Fibroblast of gingiva (primary cell): ENCODE results near the gene MPZL1.

Experiments
- DNase-seq: peaks from one replicate; pipeline ENCODE4 v3.0.0-alpha.2; 2011; ENCODE audit warnings: low read depth

MPZL1 gene

GRCh38 chr1:167695756-167696561, 25.8 kb upstream of the MPZL1 start:
- no peak for DNase-seq

- DNase-seq = no peak
These were observed 24.1 kb upstream of the MPZL1 start for GRCh38 chr1:167697667-167698141.

- no peak for DNase-seq
These were observed 23.5 kb upstream of the MPZL1 start for GRCh38 chr1:167698313-167698712.

GRCh38 chr1:167701510-167701909, 20.3 kb upstream of the MPZL1 start:
- no peak for DNase-seq

- DNase-seq = no peak
These were observed 18.2 kb upstream of the MPZL1 start for GRCh38 chr1:167703557-167703956.

- no peak for DNase-seq
These were observed 17.1 kb upstream of the MPZL1 start for GRCh38 chr1:167704715-167705114.

DNA sequence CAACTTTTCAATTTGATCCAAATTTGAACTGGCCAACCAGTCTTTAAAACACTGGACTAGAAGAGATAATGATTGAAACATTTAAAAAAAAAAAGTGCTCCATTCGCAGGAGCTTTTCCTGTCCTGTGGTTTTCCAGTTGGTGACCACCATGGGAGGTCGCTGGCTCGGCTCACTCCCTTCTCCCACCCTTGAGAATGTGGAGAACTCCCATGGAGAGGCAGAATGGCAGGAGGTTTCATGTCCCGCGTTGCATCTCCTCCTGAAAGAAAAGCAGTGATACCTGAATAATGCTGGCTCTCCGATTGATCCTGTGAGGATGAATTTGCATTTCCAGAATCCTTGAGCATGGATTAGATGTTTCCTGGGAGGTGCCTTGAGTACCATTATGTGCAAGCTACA, 16.5 kb upstream of the MPZL1 start:
- no peak for DNase-seq

- no peak for DNase-seq
These were observed 15.4 kb upstream of the MPZL1 start for GRCh38 chr1:167706363-167706762.

GRCh38 chr1:167706931-167707877, 14.6 kb upstream of the MPZL1 start:
- DNase-seq = no peak

GRCh38 chr1:167707942-167708341, 13.8 kb upstream of the MPZL1 start:
- no peak for DNase-seq

DNA sequence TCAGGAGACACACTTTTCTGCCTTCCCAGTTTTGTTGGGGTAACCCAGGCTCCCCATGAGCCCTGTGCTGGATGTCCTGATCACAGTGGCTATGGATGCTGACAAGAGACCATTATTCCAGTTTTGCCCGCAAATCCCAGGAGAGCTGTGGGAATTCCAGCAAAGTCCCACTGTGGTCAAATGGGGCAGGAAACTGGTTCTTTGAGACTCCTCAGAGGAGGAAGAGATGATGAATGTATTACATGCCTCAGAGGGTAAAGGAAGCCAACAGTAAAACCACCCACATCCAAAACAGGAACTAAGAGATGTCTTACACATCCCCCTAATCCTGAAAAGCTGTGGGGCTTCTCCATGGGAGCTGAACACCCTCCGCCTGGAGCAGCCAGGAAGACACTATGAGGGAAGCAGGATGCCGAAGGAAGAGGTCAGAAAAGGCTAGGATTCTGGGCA, 12.8 kb upstream of the MPZL1 start:
- DNase-seq = no peak

GRCh38 chr1:167710836-167711235, 10.9 kb upstream of the MPZL1 start:
- no peak for DNase-seq

DNA sequence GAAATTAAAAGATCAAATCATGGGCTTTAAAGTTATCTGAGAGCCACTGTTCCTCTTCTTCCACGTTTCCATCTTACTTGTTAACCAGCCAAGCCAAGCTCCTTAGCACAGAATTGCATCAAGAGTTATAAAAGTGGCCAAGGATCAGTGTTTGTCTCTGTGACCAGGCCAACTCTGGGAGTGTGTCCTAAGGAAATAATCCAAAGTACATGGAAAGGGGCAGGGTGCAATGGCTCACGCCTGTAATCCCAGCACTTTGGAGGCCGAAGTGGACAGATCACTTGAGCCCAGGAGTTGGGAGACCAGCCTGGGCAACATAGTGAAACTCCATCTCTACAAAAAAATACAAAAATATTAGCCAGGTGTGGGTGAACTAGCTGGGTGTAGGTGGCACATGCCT, 10.0 kb upstream of the MPZL1 start:
- DNase-seq = no peak

DNA sequence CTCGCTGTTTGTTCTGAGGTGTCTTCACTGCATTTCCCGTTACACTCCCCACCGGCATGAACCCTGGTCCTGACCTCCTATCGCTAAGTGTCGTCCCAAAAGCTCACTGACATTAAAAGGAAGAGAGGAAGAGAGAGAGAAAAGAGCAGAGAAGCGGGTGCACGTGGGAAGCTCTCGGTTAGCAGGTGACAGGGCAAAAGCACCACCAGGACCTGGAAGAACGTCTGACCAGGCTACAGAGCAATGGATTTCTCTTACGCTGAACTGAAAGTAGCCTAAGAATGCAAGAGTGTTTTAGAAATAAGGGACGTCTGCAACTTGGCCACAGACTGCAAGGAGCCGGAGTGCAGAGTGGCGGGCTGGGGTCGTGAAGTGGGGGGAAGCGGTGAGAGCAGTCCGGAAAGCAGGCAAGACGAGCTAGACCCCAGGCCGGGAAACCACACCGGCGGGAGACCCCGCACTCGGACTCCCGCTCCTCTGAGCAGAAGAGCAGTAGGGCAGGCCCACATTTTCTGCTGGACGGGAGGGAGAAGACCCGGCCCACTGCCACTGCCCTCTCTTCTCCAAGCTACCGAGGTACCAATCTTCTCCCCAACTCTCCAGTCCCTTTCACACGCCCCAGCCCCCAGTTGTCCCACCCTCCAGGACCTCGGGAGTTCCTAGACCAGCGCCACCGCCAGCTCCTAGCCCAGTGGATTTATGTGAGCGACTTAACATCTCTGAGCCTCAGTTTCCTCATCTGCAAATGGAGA, 8.3 kb upstream of the MPZL1 start:
- no peak for DNase-seq

DNA sequence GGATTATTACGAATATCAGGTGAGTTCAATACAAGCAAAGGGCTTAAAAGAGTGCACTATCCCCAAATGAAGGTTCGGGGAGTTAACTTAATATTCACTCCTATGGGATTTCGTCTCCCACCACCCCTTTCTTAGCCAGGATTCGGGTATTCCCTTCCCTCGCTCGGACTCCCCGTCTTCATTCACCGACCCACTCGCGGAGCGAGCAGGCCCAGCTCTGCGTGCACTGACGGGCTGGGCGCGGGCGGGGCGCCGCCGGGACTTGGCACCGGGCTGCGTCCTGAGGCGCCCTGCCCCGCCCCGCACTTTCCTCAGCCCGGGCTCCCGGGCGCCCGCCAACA, 7.7 kb upstream of the MPZL1 start:
- peak; percentile 87 for DNase-seq

GRCh38 chr1:167714439-167715156, 7.2 kb upstream of the MPZL1 start:
- peak; percentile 82 for DNase-seq

DNA sequence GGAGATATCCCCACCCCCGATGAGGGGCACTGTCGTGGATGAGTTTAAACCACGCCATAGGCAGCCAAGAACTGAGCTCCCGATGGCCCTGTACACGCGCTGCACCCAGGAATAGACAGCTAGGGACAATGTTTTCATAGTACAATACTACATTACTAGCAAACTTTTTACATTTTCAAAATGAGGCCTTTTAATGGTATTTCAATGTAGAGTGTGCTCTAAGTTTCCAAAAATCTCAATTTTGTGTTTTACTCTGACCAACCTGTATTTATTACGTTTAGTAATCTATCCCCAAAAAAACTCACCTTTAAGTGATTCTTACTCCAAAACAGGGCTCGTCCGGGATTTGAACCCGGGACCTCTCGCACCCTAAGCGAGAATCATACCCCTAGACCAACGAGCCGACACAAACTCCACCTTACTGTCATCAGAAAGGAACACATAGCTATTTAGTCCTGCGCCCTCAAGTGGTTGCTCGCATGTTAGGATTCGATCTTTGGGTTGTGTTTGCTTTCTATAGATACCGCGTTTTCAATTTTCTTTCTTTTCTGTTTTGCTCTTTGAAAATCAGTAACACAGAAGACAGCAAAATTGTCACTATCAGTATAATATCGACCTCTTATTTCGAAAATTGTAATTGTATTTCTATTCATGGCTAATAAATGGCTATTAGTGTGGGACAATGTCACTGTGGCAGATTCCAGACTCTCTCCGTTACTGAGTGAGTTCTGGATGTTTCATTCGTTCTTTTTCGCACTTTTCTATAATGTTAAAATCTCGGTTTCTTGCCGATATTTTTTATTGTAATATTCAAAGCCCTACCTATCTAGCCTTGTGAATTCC, 6.4 kb upstream of the MPZL1 start:
- peak; percentile 79 for DNase-seq

GRCh38 chr1:167716000-167716271, 5.8 kb upstream of the MPZL1 start:
- DNase-seq = no peak

GRCh38 chr1:167717351-167717750, 4.4 kb upstream of the MPZL1 start:
- DNase-seq = peak; percentile 45

- DNase-seq = no peak
These were observed 2.7 kb upstream of the MPZL1 start for GRCh38 chr1:167718914-167719691.
